ENCODE data around the gene BRSK1.

BRSK1 gene

GRCh38 chr19:55309448-55309847, 25.7 kb downstream of the BRSK1 start:
- no peak for FAIRE-seq
- DNase-seq (ENCODE audit: insufficient read length, low spot score): no peak
- no peak for TF ChIP-seq PAX5 (IDR thresholded peaks at IDR 0.05; ENCODE audit: insufficient read depth, low read length, severe bottlenecking)
- TF ChIP-seq TAF1 (IDR thresholded peaks at IDR 0.05; ENCODE audit: low read depth, low read length): no peak
- TF ChIP-seq POU2F2 (IDR thresholded peaks at IDR 0.05; ENCODE audit: low read depth, low read length): no peak
- no peak for TF ChIP-seq POLR2AphosphoS5 (IDR thresholded peaks at IDR 0.05; ENCODE audit: low read depth, low read length)
- no peak for TF ChIP-seq POLR2A (IDR thresholded peaks at IDR 0.05; ENCODE audit: low read depth, low read length)

GRCh38 chr19:55310498-55310897, 26.7 kb downstream of the BRSK1 start:
- TF ChIP-seq PAX5 (IDR thresholded peaks at IDR 0.05; ENCODE audit: insufficient read depth, low read length, severe bottlenecking) (no peak), POU2F2 (IDR thresholded peaks at IDR 0.05; ENCODE audit: low read depth, low read length) (no peak), POLR2A (IDR thresholded peaks at IDR 0.05; ENCODE audit: low read depth, low read length) (no peak), POLR2AphosphoS5 (IDR thresholded peaks at IDR 0.05; ENCODE audit: low read depth, low read length) (no peak), SPI1 (IDR thresholded peaks at IDR 0.05; ENCODE audit: low read depth, low read length) (no peak), TAF1 (IDR thresholded peaks at IDR 0.05; ENCODE audit: low read depth, low read length) (no peak)
- DNase-seq (ENCODE audit: insufficient read length, low spot score) (no peak), FAIRE-seq (no peak)

GRCh38 chr19:55311397-55311796, 27.6 kb downstream of the BRSK1 start:
- DNase-seq (ENCODE audit: insufficient read length, low spot score): no peak
- TF ChIP-seq POLR2AphosphoS5 (IDR thresholded peaks at IDR 0.05; ENCODE audit: low read depth, low read length): no peak
- TF ChIP-seq SPI1 (IDR thresholded peaks at IDR 0.05; ENCODE audit: low read depth, low read length): no peak
- TF ChIP-seq PAX5 (IDR thresholded peaks at IDR 0.05; ENCODE audit: insufficient read depth, low read length, severe bottlenecking): no peak
- no peak for TF ChIP-seq POU2F2 (IDR thresholded peaks at IDR 0.05; ENCODE audit: low read depth, low read length)
- TF ChIP-seq POLR2A (IDR thresholded peaks at IDR 0.05; ENCODE audit: low read depth, low read length): no peak
- TF ChIP-seq TAF1 (IDR thresholded peaks at IDR 0.05; ENCODE audit: low read depth, low read length): no peak
- FAIRE-seq: no peak

- no peak for FAIRE-seq
- DNase-seq (ENCODE audit: insufficient read length, low spot score): no peak
- TF ChIP-seq POLR2A (IDR thresholded peaks at IDR 0.05; ENCODE audit: low read depth, low read length) (no peak), SPI1 (IDR thresholded peaks at IDR 0.05; ENCODE audit: low read depth, low read length) (no peak), POU2F2 (IDR thresholded peaks at IDR 0.05; ENCODE audit: low read depth, low read length) (no peak), PAX5 (IDR thresholded peaks at IDR 0.05; ENCODE audit: insufficient read depth, low read length, severe bottlenecking) (no peak), POLR2AphosphoS5 (IDR thresholded peaks at IDR 0.05; ENCODE audit: low read depth, low read length) (no peak), TAF1 (IDR thresholded peaks at IDR 0.05; ENCODE audit: low read depth, low read length) (no peak)
Observed at GRCh38 chr19:55311797-55312196, 28.0 kb downstream of the BRSK1 start.

- FAIRE-seq: no peak
- no peak for DNase-seq (ENCODE audit: insufficient read length, low spot score)
- TF ChIP-seq PAX5 (IDR thresholded peaks at IDR 0.05; ENCODE audit: insufficient read depth, low read length, severe bottlenecking): no peak
- TF ChIP-seq SPI1 (IDR thresholded peaks at IDR 0.05; ENCODE audit: low read depth, low read length): no peak
- TF ChIP-seq POLR2A (IDR thresholded peaks at IDR 0.05; ENCODE audit: low read depth, low read length): no peak
- TF ChIP-seq POU2F2 (IDR thresholded peaks at IDR 0.05; ENCODE audit: low read depth, low read length): no peak
- no peak for TF ChIP-seq TAF1 (IDR thresholded peaks at IDR 0.05; ENCODE audit: low read depth, low read length)
- no peak for TF ChIP-seq POLR2AphosphoS5 (IDR thresholded peaks at IDR 0.05; ENCODE audit: low read depth, low read length)
Observed at GRCh38 chr19:55312621-55313512, 29.1 kb downstream of the BRSK1 start.

GRCh38 chr19:55314396-55314795, 30.6 kb downstream of the BRSK1 start:
- FAIRE-seq (no peak), DNase-seq (ENCODE audit: insufficient read length, low spot score) (no peak)
- no peak for TF ChIP-seq POLR2A (IDR thresholded peaks at IDR 0.05; ENCODE audit: low read depth, low read length)
- no peak for TF ChIP-seq SPI1 (IDR thresholded peaks at IDR 0.05; ENCODE audit: low read depth, low read length)
- TF ChIP-seq TAF1 (IDR thresholded peaks at IDR 0.05; ENCODE audit: low read depth, low read length): no peak
- no peak for TF ChIP-seq POLR2AphosphoS5 (IDR thresholded peaks at IDR 0.05; ENCODE audit: low read depth, low read length)
- no peak for TF ChIP-seq POU2F2 (IDR thresholded peaks at IDR 0.05; ENCODE audit: low read depth, low read length)
- no peak for TF ChIP-seq PAX5 (IDR thresholded peaks at IDR 0.05; ENCODE audit: insufficient read depth, low read length, severe bottlenecking)

GRCh38 chr19:55315956-55316525, 32.2 kb downstream of the BRSK1 start:
- DNase-seq (ENCODE audit: insufficient read length, low spot score) (no peak), FAIRE-seq (no peak)
- TF ChIP-seq TAF1 (IDR thresholded peaks at IDR 0.05; ENCODE audit: low read depth, low read length) (no peak), PAX5 (IDR thresholded peaks at IDR 0.05; ENCODE audit: insufficient read depth, low read length, severe bottlenecking) (no peak), SPI1 (IDR thresholded peaks at IDR 0.05; ENCODE audit: low read depth, low read length) (no peak), POLR2A (IDR thresholded peaks at IDR 0.05; ENCODE audit: low read depth, low read length) (no peak), POLR2AphosphoS5 (IDR thresholded peaks at IDR 0.05; ENCODE audit: low read depth, low read length) (no peak), POU2F2 (IDR thresholded peaks at IDR 0.05; ENCODE audit: low read depth, low read length) (no peak)

- TF ChIP-seq POU2F2 (IDR thresholded peaks at IDR 0.05; ENCODE audit: low read depth, low read length): no peak
- no peak for TF ChIP-seq POLR2A (IDR thresholded peaks at IDR 0.05; ENCODE audit: low read depth, low read length)
- no peak for TF ChIP-seq PAX5 (IDR thresholded peaks at IDR 0.05; ENCODE audit: insufficient read depth, low read length, severe bottlenecking)
- TF ChIP-seq SPI1 (IDR thresholded peaks at IDR 0.05; ENCODE audit: low read depth, low read length): no peak
- TF ChIP-seq TAF1 (IDR thresholded peaks at IDR 0.05; ENCODE audit: low read depth, low read length): no peak
- TF ChIP-seq POLR2AphosphoS5 (IDR thresholded peaks at IDR 0.05; ENCODE audit: low read depth, low read length): no peak
- FAIRE-seq: no peak
- no peak for DNase-seq (ENCODE audit: insufficient read length, low spot score)
Observed at GRCh38 chr19:55316646-55317045, 32.8 kb downstream of the BRSK1 start.

GRCh38 chr19:55319785-55320184, 36.0 kb downstream of the BRSK1 start:
- DNase-seq (ENCODE audit: insufficient read length, low spot score) (no peak), FAIRE-seq (no peak)
- TF ChIP-seq TAF1 (IDR thresholded peaks at IDR 0.05; ENCODE audit: low read depth, low read length): no peak
- TF ChIP-seq PAX5 (IDR thresholded peaks at IDR 0.05; ENCODE audit: insufficient read depth, low read length, severe bottlenecking): no peak
- no peak for TF ChIP-seq POLR2A (IDR thresholded peaks at IDR 0.05; ENCODE audit: low read depth, low read length)
- TF ChIP-seq POLR2AphosphoS5 (IDR thresholded peaks at IDR 0.05; ENCODE audit: low read depth, low read length): no peak
- no peak for TF ChIP-seq POU2F2 (IDR thresholded peaks at IDR 0.05; ENCODE audit: low read depth, low read length)
- no peak for TF ChIP-seq SPI1 (IDR thresholded peaks at IDR 0.05; ENCODE audit: low read depth, low read length)

Measured in GM12891 (cell line).